ENCODE data around the gene ARHGEF2.
A peak's percentile ranks its signal among the peaks of the same experiment; 100 is the strongest.
"Not testable (repeated sequence)": the region's sequence is repeated elsewhere in the genome, so short reads cannot be mapped to it uniquely, and the experiment has no call there.

Gene ARHGEF2

GRCh38 chr1:155934936-155935590 lies 43.3 kb downstream of the ARHGEF2 start:
- DNase-seq: peak in 1 of 2 experiments; percentile 51
- TF ChIP-seq POLR2A (IDR thresholded peaks at IDR 0.05; ENCODE audit: low read length) (no peak), GATA1 (IDR thresholded peaks at IDR 0.05; ENCODE audit: low read depth, low read length) (no peak)

DNA sequence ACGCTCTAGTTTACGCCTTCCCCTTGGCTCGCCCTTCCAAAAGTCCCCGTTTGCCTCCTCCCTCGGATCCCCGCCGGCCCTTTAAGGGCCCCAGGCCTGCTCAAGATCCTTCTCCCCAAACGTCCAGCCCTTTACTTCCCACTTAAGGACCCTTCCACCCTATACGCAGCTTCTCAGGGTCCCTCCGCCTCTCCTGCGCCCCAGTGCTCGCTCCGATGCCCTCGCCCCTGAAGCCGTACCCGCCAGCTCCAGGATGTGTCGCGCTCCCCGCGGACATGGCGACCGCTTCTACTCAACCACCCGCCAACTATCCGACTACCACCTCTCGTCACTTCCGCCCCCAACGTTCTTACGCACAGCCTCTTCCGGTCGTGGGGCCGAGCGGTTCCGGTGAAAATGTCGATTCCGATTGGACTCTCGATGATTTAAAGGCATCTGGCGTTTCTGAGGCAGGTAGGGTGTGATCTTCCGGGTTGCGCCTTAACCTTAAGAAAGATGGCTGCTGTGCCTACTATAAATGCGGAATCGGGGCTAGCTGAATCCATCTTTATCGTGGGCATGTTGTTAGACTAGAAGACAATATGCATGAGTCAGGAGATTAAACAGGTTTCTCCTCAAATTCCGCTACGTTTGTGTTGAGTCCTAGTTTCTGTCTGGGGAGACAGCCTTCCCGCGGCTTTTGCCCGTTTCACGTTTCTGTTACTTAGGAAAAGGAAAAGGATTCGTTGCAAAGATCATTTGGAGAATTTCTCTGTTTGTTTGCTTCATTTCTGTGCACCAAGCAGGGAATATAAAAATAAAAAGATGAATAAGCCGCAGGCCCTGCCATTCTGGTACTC lies 44.0 kb downstream of the ARHGEF2 start, which contains the start of gene KHDC4:
Gene KHDC4 (minus strand): TSS at position 317 of the 839 bp plus-strand sequence. CDS start 40 bp downstream, at position 277.
- peak; percentile 99 for TF ChIP-seq POLR2A (IDR thresholded peaks at IDR 0.05; ENCODE audit: low read length)
- no peak for TF ChIP-seq GATA1 (IDR thresholded peaks at IDR 0.05; ENCODE audit: low read depth, low read length)
- DNase-seq: peak; percentile 99

- no peak for TF ChIP-seq GATA1 (IDR thresholded peaks at IDR 0.05; ENCODE audit: low read depth, low read length)
- TF ChIP-seq POLR2A (IDR thresholded peaks at IDR 0.05; ENCODE audit: low read length): no peak
- DNase-seq: peak; percentile 31 to 64
Measured at GRCh38 chr1:155933591-155934096, 44.7 kb downstream of the ARHGEF2 start.

DNA sequence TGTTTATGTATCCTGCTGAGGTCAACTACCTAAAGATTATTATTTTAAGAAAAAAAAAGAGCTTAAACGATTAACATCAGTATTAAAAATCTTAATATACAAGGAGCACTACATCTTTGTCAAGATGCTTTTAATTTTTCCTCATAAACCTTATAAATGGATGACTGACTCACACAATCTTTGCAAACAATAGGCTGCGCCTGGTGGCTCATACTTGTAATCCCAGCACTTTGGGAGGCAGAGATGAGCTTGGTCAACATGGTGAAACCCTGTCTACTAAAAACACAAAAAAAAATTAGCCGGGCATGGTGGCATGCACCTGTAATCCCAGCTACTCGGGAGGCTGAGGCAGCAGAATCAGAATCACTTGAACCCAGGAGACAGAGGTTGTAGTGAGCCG lies 45.9 kb downstream of the ARHGEF2 start:
- DNase-seq: no peak
- TF ChIP-seq GATA1 (IDR thresholded peaks at IDR 0.05; ENCODE audit: low read depth, low read length): no peak
- TF ChIP-seq POLR2A (IDR thresholded peaks at IDR 0.05; ENCODE audit: low read length): no peak

DNA sequence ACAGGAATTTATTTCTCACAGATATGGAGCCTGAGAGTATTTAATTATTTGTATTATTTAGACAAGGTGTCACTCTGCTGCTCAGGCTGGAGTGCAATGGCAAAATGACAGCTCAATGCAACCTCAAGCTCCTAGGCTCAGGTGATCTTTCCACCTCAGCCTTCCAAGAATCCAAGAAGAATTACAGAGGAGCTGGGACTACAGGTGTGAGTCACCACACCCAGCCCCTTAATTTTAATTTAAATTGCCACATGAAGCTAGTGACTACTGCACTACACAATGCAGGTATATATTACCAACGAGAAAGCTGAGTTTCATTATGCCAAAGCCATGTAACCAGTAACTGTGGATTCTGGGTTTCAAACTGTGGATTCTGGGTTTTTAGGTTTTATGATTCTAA lies 46.3 kb downstream of the ARHGEF2 start:
- DNase-seq: no peak
- TF ChIP-seq GATA1 (IDR thresholded peaks at IDR 0.05; ENCODE audit: low read depth, low read length) (no peak), POLR2A (IDR thresholded peaks at IDR 0.05; ENCODE audit: low read length) (no peak)

DNA sequence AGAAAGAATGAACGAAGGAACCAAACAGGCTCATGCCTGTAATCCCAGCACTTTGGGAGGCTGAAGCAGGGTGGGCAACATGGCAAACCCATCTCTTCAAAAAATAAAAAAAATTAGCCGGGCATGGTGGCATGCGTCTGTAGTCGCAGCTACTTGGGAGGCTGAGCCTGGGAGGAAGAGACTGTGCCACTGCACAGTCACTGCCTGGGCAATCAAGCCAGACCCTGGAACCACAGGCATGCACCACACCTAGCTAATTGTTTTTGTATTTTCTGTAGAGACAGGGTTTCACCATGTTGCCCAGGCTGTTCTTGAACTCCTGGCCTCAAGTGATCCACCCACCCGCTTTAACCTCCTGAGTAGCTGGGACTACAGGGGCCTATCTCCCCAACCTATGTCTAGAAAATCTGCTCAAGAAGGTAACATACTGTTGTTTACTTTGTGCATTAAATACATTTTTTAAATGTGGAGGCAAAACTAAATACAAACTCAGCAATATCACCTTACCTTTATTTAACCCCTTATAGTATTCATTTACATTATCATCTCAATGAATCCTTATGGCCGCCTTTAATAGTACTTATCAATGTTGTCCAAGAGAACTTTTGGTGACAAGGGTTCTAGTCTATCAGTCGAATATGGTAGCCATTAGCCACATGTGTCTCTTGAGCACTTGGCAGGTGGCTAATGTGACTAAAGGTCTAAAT lies 46.9 kb downstream of the ARHGEF2 start:
- TF ChIP-seq POLR2A (IDR thresholded peaks at IDR 0.05; ENCODE audit: low read length) (no peak), GATA1 (IDR thresholded peaks at IDR 0.05; ENCODE audit: low read depth, low read length) (no peak)
- DNase-seq: no peak

- DNase-seq: not testable (repeated sequence)
Measured at GRCh38 chr1:155930725-155931124, 47.6 kb downstream of the ARHGEF2 start.

GRCh38 chr1:155929057-155929456 lies 49.3 kb downstream of the ARHGEF2 start:
- DNase-seq: peak in 1 of 2 experiments; percentile 59

DNA sequence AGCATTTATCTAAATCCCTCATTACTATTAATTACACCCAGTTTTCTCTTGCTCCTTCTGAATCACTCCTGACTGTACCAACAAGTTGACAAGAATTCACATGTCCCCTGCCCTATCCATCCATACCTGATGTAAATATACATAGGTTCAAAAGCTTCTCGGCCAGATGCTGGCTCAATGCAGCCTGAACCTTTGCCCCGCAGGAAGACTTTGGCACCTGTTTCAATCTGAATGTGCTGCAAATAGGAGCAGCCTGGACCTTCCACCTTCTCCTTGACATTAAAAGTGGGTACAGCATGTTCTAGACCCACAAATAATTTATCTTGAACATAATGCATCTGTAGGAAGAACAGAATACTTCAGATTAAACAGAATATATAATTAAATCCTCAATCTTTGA lies 52.8 kb downstream of the ARHGEF2 start:
- no peak for DNase-seq
- TF ChIP-seq GATA1 (IDR thresholded peaks at IDR 0.05; ENCODE audit: low read depth, low read length) (no peak), POLR2A (IDR thresholded peaks at IDR 0.05; ENCODE audit: low read length) (no peak)

More at GRCh38 chr1:155929057-155929456, 49.3 kb downstream of the ARHGEF2 start:
- TF ChIP-seq POLR2A (IDR thresholded peaks at IDR 0.05; ENCODE audit: low read length) (no peak), GATA1 (IDR thresholded peaks at IDR 0.05; ENCODE audit: low read depth, low read length) (no peak)

DNA sequence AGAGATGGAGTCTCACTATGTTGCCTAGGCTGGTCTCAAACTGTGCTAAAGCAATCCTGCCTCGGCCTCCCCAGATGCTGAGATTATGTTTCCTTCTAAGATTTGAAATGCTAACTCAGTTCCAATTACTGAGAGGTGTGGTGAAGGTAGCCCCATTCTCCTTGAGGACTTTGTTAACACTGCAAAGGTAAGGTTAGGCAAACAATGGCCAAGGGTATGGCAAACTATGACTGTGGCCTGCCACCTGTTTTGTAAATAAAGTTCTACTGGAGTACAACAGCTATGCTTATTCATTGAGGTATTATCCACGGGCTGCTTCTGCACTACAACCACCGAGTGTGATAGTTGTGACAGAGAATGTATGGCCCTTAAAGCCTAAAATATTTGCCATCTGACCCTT lies 57.6 kb downstream of the ARHGEF2 start:
- no peak for DNase-seq
- peak; percentile 29 for TF ChIP-seq POLR2A (IDR thresholded peaks at IDR 0.05; ENCODE audit: low read length)
- TF ChIP-seq GATA1 (IDR thresholded peaks at IDR 0.05; ENCODE audit: low read depth, low read length): no peak

- TF ChIP-seq POLR2A (IDR thresholded peaks at IDR 0.05; ENCODE audit: low read length) (no peak), GATA1 (IDR thresholded peaks at IDR 0.05; ENCODE audit: low read depth, low read length) (no peak)
- DNase-seq: no peak
Measured at GRCh38 chr1:155919801-155920200, 58.5 kb downstream of the ARHGEF2 start.

DNA sequence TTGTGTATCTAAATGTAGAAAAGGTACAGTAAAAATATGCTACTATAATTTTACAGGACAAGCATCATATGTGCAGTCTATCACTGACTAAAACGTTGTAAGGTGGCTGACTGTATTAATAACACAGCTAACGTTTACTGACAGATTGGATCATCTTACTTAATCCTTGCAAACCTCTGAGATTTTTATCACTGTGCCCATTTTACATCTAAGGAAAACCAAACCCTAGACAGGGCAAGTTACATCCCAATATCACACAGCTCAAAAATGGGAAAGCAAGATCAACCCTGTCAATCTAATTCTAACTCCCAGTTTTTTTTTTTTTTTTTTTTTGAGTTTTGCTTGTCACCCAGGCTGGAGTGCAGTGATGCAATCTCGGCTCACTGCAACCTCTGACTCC lies 59.7 kb downstream of the ARHGEF2 start:
- DNase-seq: no peak
- no peak for TF ChIP-seq POLR2A (IDR thresholded peaks at IDR 0.05; ENCODE audit: low read length)
- no peak for TF ChIP-seq GATA1 (IDR thresholded peaks at IDR 0.05; ENCODE audit: low read depth, low read length)

DNA sequence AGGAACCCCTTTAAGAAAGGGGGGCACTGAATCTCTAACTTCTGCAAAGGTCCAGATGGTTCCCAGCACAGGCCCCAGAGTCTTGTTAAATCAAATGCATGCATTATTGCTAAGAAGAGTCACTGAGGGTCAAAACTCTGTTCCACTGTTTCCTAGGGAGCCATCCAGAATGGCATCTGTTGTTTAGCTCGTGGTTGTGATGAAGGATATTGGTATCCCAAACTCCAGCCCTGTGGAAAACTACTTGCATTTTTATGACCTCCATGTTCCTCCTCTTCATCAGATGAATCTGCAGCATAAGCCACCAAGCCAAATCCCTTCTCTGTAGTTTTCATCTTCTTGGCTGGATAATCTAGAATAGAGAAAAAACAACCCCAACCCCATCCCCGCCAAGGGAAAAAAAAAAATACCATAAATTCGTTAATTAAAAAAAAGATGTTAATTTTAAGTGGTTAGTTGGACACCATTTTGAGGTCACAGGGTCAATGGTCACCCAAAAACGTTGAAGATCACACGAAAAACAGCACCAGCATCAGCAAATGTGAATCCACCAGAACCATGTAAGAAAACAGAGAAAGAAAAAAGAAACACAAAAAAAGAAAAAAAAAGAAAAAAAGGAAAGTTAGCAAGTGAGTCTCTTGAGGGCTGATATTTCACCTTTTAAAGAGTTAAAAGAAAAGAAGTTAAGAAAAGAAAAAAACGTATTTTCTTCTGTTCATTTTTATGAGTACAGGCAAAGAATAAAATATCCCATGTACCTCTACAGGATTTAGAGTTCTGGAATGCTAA lies 64.2 kb downstream of the ARHGEF2 start:
- no peak for DNase-seq
- TF ChIP-seq GATA1 (IDR thresholded peaks at IDR 0.05; ENCODE audit: low read depth, low read length) (no peak), POLR2A (IDR thresholded peaks at IDR 0.05; ENCODE audit: low read length) (no peak)
